ENCODE data around the gene MAP3K2.

MAP3K2 gene, protein sequence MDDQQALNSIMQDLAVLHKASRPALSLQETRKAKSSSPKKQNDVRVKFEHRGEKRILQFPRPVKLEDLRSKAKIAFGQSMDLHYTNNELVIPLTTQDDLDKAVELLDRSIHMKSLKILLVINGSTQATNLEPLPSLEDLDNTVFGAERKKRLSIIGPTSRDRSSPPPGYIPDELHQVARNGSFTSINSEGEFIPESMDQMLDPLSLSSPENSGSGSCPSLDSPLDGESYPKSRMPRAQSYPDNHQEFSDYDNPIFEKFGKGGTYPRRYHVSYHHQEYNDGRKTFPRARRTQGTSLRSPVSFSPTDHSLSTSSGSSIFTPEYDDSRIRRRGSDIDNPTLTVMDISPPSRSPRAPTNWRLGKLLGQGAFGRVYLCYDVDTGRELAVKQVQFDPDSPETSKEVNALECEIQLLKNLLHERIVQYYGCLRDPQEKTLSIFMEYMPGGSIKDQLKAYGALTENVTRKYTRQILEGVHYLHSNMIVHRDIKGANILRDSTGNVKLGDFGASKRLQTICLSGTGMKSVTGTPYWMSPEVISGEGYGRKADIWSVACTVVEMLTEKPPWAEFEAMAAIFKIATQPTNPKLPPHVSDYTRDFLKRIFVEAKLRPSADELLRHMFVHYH

DNA sequence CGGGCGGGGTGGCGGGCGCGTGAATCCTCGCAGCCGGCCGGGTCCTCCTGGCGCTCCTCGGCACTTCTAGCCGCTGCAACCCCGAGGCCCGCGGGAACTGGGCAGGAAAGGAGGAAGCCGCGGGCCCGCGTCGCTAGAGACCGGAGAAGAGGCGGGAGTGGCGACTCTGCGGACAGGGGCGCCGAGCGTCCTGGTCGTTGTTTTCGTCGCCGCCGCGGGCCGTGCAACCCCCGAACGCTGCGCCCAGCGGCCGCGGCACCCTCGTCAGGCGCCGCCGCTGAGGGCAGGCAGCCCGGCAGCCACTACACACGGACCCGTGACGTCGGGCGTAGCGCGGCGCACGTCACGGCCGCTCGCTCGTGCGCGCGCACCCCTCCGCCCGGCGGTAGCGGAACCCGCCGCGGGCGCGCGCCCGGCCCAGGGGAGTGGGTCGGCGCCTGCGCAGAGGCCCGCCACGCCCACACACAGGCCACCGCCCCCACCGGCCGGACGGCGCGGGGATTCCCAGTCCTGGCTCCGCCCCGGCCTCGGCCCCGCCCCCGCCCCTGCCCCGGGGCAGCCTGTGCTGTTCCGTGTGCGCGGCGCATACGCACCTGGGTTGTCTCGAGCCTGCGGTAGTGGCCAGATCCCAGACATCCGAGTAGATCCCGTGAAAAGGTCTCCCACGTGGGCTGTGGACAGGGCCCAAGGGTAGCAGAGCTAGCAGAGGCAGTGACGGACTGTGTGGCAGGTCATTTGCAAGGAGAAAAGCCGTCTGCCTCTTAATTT lies at the start of gene MAP3K2:
Gene MAP3K2 (minus strand): TSS at position 321 of the 768 bp plus-strand sequence. CDS start 44,846 bp downstream, outside the sequence.
- DNase-seq (ENCODE audit: low read depth in 2 of 2), result peak; percentile 86 to 92

DNA sequence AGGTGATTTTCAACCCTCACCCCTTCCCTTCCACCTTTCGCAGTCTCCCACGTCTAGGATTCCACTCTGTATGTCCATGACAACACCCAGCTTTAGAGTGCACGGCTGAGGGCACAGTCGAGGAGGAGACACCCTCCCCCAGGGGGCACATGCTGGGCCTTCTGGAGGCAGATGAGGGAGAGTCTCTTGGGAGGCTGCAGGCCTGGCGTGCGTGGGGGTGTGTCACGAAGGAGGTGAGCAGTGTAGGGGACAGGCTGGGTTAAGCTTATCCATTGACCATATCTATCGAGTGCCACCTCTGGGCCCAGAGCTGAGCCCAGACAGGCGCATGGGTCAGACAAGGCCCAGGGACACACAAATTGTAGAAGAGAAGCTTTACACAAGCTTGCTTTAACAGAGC lies 49.3 kb upstream of the MAP3K2 start:
- no peak for DNase-seq (ENCODE audit: low read depth in 2 of 2)

DNA sequence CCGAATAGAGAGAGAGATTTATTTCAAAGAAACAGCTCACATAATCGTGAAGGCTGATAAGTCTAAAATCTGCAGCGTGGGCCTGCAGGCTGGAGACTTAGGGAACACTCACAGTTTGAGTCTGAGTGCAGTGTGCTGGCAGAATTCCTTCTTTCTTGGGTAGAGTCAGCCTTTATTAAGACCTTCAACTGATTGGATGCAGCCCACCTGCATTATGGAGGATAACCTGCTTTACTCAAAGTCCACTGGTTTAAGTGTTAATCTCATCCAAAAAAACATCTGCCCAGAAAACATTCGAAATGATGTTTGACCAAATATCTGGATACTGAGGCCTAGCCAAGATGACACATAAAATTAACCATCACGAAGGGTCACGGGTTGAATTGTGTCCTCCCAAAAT lies 46.7 kb upstream of the MAP3K2 start:
- DNase-seq (ENCODE audit: low read depth in 2 of 2), result no peak

DNA sequence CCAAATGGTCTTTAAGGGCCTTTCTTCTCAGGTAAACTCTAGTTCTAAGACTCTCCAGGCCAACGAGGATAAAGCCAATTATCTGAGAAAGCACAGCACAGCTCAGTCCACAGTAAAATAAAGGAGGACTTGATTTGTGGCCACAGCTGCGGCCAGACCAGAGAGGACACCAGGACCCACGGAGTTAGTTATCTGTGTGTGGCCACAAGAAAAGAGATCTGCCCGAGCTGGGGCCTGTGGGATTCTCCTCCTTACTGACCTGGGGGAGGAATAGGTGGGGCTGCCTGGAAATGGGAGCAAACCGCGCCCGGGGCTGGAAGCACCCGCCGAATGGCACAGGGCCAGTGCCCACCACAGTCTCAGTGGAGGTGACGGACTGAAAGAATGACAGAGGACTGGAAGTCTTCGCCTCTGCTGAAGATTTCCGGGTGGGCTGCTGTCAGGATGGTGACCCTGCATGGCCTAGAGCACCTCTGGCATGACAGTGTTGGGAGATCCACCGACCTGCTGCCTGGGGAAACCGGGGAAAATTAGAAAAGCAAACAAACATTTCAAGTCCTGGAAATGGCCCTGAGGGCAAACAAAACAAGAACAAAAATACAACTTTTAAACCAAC lies 43.7 kb upstream of the MAP3K2 start:
- DNase-seq (ENCODE audit: low read depth in 2 of 2), result no peak

DNA sequence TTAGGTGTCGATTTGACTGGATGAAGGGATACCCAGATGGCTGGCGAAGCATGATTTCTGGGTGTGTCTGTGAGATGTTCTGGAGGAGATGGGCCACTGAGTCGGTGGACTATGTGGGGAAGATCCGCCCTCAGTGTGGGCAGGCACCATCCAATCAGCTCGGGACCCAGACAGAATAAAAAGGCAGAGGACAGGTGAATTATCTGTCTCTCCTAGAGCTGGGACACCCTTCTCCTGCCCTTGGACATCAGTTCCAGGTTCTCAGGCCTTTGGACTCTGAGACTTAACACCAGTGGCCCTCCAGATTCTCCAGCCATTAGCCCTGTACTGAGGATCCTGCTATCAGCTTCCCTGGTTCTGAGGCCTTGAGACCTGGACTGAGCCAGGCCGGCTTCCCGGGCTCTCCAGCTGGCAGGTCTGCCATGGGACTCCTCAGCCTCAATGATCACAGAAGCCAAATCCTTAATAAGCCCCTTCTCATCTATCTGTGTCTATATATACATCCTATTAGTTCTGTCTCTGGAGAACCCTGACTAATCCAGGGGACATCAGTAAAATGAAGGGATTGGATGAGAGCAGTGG lies 42.2 kb upstream of the MAP3K2 start:
- no peak for DNase-seq (ENCODE audit: low read depth in 2 of 2)

DNA sequence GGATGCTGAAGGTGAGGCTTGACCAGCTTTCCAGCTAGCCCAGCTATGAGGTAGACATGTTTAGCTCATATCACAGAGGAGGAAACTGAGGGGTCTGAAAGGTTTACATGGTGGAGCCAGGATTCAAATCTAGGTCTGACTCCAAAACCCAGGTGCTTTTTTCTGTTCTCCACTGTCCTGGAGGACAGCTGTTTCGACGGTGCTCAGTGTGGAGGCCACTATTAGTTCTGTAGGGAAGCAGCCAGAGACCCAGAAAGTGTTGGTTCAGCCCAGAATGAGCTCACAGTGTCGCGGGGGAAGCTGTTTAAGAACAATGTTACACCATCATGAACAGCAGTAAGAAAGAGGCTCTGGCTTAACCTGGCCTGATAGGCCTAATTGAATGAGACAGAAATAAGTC lies 41.5 kb upstream of the MAP3K2 start:
- no peak for DNase-seq (ENCODE audit: low read depth in 2 of 2)

DNA sequence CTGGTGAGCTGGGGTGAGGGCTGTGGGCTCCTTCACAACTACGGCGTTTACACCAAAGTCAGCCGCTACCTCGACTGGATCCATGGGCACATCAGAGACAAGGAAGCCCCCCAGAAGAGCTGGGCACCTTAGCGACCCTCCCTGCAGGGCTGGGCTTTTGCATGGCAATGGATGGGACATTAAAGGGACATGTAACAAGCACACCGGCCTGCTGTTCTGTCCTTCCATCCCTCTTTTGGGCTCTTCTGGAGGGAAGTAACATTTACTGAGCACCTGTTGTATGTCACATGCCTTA lies 41.0 kb upstream of the MAP3K2 start:
- DNase-seq (ENCODE audit: low read depth in 2 of 2), result no peak

DNA sequence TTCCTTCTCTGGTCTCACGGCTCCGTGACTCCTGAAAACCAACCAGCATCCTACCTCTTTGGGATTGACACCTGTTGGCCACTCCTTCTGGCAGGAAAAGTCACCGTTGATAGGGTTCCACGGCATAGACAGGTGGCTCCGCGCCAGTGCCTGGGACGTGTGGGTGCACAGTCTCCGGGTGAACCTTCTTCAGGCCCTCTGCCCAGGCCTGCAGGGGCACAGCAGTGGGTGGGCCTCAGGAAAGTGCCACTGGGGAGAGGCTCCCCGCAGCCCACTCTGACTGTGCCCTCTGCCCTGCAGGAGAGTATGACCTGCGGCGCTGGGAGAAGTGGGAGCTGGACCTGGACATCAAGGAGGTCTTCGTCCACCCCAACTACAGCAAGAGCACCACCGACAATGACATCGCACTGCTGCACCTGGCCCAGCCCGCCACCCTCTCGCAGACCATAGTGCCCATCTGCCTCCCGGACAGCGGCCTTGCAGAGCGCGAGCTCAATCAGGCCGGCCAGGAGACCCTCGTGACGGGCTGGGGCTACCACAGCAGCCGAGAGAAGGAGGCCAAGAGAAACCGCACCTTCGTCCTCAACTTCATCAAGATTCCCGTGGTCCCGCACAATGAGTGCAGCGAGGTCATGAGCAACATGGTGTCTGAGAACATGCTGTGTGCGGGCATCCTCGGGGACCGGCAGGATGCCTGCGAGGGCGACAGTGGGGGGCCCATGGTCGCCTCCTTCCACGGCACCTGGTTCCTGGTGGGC lies 40.5 kb upstream of the MAP3K2 start:
- DNase-seq (ENCODE audit: low read depth in 2 of 2), result no peak

DNA sequence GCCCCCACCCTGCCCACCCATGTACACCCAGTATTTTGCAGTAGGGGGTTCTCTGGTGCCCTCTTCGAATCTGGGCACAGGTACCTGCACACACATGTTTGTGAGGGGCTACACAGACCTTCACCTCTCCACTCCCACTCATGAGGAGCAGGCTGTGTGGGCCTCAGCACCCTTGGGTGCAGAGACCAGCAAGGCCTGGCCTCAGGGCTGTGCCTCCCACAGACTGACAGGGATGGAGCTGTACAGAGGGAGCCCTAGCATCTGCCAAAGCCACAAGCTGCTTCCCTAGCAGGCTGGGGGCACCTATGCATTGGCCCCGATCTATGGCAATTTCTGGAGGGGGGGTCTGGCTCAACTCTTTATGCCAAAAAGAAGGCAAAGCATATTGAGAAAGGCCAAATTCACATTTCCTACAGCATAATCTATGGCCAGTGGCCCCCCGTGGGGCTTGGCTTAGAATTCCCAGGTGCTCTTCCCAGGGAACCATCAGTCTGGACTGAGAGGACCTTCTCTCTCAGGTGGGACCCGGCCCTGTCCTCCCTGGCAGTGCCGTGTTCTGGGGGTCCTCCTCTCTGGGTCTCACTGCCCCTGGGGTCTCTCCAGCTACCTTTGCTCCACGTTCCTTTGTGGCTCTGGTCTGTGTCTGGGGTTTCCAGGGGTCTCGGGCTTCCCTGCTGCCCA lies 39.7 kb upstream of the MAP3K2 start:
- DNase-seq (ENCODE audit: low read depth in 2 of 2), result no peak

DNA sequence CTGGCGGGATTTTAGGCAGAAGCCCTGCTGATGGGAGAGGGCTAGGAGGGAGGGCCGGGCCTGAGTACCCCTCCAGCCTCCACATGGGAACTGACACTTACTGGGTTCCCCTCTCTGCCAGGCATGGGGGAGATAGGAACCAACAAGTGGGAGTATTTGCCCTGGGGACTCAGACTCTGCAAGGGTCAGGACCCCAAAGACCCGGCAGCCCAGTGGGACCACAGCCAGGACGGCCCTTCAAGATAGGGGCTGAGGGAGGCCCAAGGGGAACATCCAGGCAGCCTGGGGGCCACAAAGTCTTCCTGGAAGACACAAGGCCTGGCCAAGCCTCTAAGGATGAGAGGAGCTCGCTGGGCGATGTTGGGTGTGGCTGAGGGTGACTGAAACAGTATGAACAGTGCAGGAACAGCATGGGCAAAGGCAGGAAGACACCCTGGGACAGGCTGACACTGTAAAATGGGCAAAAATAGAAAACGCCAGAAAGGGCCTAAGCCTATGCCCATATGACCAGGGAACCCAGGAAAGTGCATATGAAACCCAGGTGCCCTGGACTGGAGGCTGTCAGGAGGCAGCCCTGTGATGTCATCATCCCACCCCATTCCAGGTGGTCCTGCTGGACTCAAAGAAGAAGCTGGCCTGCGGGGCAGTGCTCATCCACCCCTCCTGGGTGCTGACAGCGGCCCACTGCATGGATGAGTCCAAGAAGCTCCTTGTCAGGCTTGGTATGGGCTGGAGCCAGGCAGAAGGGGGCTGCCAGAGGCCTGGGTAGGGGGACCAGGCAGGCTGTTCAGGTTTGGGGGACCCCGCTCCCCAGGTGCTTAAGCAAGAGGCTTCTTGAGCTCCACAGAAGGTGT lies 39.0 kb upstream of the MAP3K2 start:
- no peak for DNase-seq (ENCODE audit: low read depth in 2 of 2)

DNA sequence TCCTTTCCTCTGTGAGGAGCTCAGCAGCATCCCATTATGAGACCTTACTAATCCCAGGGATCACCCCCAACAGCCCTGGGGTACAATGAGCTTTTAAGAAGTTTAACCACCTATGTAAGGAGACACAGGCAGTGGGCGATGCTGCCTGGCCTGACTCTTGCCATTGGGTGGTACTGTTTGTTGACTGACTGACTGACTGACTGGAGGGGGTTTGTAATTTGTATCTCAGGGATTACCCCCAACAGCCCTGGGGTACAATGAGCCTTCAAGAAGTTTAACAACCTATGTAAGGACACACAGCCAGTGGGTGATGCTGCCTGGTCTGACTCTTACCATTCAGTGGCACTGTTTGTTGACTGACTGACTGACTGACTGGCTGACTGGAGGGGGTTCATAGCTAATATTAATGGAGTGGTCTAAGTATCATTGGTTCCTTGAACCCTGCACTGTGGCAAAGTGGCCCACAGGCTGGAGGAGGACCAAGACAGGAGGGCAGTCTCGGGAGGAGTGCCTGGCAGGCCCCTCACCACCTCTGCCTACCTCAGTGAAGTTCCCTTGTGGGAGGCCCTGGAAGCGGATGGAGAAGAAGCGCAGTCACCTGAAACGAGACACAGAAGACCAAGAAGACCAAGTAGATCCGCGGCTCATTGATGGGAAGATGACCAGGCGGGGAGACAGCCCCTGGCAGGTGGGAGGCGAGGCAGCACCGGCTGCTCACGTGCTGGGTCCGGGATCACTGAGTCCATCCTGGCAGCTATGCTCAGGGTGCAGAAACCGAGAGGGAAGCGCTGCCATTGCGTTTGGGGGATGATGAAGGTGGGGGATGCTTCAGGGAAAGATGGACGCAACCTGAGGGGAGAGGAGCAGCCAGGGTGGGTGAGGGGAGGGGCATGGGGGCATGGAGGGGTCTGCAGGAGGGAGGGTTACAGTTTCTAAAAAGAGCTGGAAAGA lies 38.0 kb upstream of the MAP3K2 start:
- no peak for DNase-seq (ENCODE audit: low read depth in 2 of 2)

DNA sequence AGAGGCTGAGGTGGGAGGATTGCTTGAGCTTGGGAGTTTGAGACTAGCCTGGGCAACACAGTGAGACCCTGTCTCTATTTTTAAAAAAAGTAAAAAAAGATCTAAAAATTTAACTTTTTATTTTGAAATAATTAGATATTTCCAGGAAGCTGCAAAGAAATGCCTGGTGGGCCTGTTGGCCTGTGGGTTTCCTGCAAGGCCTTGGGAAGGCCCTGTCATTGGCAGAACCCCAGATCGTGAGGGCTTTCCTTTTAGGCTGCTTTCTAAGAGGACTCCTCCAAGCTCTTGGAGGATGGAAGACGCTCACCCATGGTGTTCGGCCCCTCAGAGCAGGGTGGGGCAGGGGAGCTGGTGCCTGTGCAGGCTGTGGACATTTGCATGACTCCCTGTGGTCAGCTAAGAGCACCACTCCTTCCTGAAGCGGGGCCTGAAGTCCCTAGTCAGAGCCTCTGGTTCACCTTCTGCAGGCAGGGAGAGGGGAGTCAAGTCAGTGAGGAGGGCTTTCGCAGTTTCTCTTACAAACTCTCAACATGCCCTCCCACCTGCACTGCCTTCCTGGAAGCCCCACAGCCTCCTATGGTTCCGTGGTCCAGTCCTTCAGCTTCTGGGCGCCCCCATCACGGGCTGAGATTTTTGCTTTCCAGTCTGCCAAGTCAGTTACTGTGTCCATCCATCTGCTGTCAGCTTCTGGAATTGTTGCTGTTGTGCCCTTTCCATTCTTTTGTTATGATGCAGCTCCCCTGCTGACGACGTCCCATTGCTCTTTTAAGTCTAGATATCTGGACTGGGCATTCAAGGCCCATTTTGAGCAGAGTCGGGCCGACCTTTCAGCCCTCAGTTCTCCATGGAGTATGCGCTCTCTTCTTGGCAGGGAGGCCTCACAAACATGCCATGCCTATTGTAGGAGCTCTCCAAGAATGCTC lies 37.1 kb upstream of the MAP3K2 start:
- DNase-seq (ENCODE audit: low read depth in 2 of 2), result no peak

DNA sequence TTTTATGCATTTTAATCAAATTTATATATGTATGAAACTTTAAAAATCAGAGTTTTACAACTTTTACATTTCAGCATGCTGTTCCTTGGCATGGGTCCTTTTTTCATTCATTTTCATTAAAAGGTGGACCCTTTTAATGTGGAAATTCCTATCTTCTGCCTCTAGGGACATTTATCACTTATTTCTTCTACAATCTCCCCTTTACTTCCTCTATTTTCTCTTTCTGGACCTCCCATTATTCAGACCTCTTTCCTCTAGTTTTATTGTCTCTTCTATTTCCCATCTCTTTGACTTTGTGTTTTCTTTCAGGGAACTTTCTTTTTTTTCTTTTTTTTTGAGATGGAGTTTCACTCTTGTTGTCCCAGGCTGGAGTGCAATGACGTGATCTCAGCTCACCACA lies 36.1 kb upstream of the MAP3K2 start:
- DNase-seq (ENCODE audit: low read depth in 2 of 2), result no peak

DNA sequence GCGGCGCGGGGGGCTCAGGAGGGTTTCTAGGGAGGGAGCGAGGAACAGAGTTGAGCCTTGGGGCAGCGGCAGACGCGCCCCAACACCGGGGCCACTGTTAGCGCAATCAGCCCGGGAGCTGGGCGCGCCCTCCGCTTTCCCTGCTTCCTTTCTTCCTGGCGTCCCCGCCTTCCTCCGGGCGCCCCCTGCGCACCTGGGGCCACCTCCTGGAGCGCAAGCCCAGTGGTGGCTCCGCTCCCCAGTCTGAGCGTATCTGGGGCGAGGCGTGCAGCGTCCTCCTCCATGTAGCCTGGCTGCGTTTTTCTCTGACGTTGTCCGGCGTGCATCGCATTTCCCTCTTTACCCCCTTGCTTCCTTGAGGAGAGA lies 35.7 kb upstream of the MAP3K2 start:
- no peak for DNase-seq (ENCODE audit: low read depth in 2 of 2)

DNA sequence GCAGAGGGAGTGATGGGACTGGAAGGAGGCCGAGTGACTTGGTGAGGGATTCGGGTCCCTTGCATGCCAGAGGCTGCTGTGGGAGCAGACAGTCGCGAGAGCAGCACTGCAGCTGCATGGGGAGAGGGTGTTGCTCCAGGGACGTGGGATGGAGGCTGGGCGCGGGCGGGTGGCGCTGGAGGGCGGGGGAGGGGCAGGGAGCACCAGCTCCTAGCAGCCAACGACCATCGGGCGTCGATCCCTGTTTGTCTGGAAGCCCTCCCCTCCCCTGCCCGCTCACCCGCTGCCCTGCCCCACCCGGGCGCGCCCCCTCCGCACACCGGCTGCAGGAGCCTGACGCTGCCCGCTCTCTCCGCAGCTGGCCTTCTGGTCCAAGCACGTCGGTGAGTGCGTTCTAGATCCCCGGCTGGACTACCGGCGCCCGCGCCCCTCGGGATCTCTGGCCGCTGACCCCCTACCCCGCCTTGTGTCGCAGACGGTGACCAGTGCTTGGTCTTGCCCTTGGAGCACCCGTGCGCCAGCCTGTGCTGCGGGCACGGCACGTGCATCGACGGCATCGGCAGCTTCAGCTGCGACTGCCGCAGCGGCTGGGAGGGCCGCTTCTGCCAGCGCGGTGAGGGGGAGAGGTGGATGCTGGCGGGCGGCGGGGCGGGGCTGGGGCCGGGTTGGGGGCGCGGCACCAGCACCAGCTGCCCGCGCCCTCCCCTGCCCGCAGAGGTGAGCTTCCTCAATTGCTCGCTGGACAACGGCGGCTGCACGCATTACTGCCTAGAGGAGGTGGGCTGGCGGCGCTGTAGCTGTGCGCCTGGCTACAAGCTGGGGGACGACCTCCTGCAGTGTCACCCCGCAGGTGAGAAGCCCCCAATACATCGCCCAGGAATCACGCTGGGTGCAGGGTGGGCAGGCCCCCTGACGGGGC lies 35.0 kb upstream of the MAP3K2 start:
- no peak for DNase-seq (ENCODE audit: low read depth in 2 of 2)

DNA sequence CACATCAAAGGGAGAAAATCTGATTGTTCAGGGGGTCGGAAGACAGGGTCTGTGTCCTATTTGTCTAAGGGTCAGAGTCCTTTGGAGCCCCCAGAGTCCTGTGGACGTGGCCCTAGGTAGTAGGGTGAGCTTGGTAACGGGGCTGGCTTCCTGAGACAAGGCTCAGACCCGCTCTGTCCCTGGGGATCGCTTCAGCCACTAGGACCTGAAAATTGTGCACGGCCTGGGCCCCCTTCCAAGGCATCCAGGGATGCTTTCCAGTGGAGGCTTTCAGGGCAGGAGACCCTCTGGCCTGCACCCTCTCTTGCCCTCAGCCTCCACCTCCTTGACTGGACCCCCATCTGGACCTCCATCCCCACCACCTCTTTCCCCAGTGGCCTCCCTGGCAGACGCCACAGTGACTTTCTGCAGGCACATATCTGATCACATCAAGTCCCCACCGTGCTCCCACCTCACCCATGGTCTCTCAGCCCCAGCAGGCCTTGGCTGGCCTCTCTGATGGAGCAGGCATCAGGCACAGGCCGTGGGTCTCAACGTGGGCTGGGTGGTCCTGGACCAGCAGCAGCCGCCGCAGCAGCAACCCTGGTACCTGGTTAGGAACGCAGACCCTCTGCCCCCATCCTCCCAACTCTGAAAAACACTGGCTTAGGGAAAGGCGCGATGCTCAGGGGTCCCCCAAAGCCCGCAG lies 34.2 kb upstream of the MAP3K2 start:
- DNase-seq (ENCODE audit: low read depth in 2 of 2), result no peak
